HFF-Myc (cell line): ENCODE results near the gene RIMKLB.
"Not testable (repeated sequence)": the region's sequence is repeated elsewhere in the genome, so short reads cannot be mapped to it uniquely, and the experiment has no call there.

Experiments
- DNase-seq: peaks from one replicate; pipeline ENCODE4 v3.0.0-alpha.2; 2011; ENCODE audit warnings: low read depth; ENCODE audit errors: extremely low read depth
- H3K4me3 ChIP-seq: replicated peaks from 2 replicates; pipeline ENCODE4 v1.5.1; 2011; ENCODE audit warnings: low read depth, mild to moderate bottlenecking, control low read depth, low read length
- CTCF ChIP-seq: IDR thresholded peaks from 2 replicates; pipeline ENCODE4 v1.5.1; 2012; ENCODE audit warnings: mild to moderate bottlenecking, low read depth, low read length, control low read depth; ENCODE audit errors: missing control alignments

The RIMKLB gene

DNA sequence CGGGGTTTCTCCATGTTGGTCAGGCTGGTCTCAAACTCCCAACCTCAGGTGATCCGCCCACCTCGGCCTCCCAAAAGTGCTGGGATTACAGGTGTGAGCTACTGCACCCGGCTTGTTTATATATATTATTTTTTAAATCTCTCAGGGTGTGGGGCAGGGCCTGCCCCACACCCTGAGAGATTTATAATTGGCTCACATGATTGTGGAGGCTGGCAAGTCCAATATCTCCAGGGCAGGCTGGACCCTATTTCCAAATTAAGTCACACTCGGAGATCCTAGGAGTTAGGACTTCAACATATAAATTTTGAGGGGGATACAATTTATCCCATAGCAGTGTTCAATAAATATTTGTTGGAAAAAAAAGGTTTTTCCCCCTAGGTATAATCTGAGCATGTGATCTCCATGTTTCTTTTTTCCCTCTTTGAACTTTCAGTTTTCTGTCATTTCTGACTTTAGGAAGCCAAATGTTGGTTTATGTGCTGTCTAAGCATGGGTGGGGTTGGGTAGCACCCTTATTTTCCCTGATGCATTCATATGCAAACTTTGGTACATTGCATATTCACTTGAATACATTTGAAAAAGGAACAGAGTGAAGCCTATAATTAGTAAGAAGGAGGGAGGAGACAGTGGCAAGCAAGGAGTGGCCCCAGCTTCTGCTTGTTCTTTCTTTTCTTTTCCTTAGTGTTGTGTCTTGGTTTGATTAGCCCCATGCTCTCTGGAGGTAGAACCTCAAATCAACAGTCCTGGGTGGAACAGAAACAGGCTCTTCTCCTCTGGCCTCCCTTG is 116.0 kb downstream of the RIMKLB start:
- no peak for TF ChIP-seq CTCF
- no peak for DNase-seq

DNA sequence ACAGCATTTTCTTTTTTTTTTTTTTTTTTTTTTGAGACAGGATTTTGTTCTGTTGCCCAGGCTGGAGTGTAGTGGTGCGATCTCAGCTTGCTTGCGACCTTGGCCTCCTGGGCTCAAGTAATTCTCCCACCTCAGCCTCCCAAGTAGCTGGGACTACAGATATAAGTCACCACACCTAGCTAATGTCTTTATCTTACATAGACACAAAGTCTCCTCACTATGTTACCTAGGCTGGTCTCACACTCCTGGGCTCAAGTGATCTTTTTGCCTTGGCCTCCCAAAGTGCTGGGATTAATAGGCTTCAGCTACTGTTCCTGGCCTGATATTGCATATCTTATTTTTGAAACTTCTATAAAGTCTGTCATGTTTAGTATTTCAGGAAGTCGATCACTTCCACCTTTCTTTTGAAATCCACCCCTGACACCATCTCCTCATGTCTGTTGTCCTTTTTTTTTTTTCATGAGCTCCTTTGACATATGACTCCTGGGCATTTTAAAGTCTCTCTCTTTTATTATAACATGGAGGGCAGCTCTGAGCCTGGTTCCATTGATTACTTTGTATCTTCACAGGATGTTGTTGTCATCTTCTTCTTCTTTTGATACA is 118.8 kb downstream of the RIMKLB start:
- no peak overlapping the region for H3K4me3 ChIP-seq
- DNase-seq: no peak
- no peak for TF ChIP-seq CTCF

More for the DNA sequence above, 116.0 kb downstream of the RIMKLB start:
- no peak overlapping the region for H3K4me3 ChIP-seq

GRCh38 chr12:8817856-8818255 is 120.1 kb downstream of the RIMKLB start:
- no peak for DNase-seq

GRCh38 chr12:8818526-8818925 is 120.7 kb downstream of the RIMKLB start:
- no peak for TF ChIP-seq CTCF
- H3K4me3 ChIP-seq: no peak overlapping the region
- DNase-seq: no peak

More at GRCh38 chr12:8817856-8818255, 120.1 kb downstream of the RIMKLB start:
- H3K4me3 ChIP-seq: no peak overlapping the region
- no peak for TF ChIP-seq CTCF

DNA sequence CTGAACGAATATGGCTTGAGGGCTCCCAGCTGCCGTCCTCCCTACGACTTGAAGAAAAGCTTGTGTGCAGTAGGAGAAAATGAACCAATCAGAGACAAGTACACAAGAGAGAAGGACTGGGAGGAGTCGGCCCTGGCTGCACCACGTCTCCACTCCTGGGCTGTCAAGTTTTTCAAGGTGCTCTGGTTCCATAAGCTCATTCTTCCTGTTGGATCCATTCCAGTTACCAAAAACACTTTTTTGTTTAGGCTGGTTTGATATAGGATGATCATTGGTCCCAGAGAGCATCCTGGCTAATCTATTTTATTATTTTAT is 121.8 kb downstream of the RIMKLB start:
- H3K4me3 ChIP-seq: no peak overlapping the region
- no peak for DNase-seq
- no peak for TF ChIP-seq CTCF

DNA sequence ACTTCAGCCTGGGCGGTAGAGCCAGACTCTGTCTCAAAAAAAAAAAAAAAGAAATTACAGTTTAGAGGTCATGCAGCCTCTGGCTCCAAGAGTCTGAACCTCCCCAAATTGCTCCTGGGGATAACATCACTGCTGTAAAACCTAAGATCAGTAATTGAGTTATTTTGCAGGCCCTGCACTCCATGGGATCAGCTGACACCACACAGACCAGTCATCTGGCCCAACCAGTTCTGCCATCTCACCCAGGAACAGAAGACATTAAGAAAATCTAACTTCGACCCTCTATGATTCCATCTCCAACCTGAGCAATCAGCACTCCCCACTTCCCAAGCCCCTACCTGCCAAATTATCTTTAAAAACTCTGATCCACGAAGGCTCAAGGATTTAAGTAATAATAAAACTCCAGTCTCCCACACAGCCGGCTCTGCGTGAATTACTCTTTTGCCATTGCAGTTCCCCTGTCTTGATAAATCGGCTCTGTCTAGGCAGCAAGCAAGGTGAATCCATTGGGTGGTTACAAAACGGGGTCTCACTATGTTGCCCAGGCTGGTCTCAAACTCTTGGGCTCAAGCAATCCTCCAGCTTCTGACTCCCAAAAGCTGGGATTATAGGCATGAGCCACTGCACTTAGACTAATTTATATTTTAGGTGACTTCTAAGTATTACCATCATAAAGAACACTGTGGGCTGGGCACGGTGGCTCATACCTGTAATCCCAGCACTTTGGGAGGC is 123.1 kb downstream of the RIMKLB start:
- not testable (repeated sequence) for H3K4me3 ChIP-seq, DNase-seq

GRCh38 chr12:8821591-8821990 is 123.8 kb downstream of the RIMKLB start:
- no peak overlapping the region for H3K4me3 ChIP-seq
- TF ChIP-seq CTCF: no peak
- no peak for DNase-seq
